Endodermal cell (in vitro differentiated cells): ENCODE results near the gene RREB1. TPM values are rescaled to one million over a fixed set of nuclear protein-coding genes. Genes with fewer than 3 reads are reported as not detected.

Experiments
- DNase-seq: peaks from one replicate; pipeline ENCODE4 v3.0.0-alpha.2; 2017
- H3K27ac ChIP-seq: 2 replicates; pipeline ENCODE4 v1.5.1; 2013; ENCODE audit warnings: mild to moderate bottlenecking, low read depth, low read length, moderate library complexity
- H3K27me3 ChIP-seq: 2 replicates; pipeline ENCODE4 v1.6.1; 2013; ENCODE audit warnings: mild to moderate bottlenecking, low read length, moderate library complexity; ENCODE audit not compliant: insufficient read depth, control insufficient read depth, poor library complexity, severe bottlenecking
- H3K36me3 ChIP-seq: 2 replicates; pipeline ENCODE4 v1.7.0; 2013; ENCODE audit warnings: mild to moderate bottlenecking, low read length, moderate library complexity; ENCODE audit not compliant: control insufficient read depth, insufficient read depth
- H3K4me1 ChIP-seq: one replicate; pipeline ENCODE4 v1.7.0; 2013; ENCODE audit warnings: low read length; ENCODE audit not compliant: control insufficient read depth, insufficient read depth
- H3K4me3 ChIP-seq: 2 replicates; pipeline ENCODE4 v1.5.1; 2013; ENCODE audit warnings: mild to moderate bottlenecking, low read length, moderate library complexity
- H3K9ac ChIP-seq: 2 replicates; pipeline ENCODE4 v1.6.1; 2013; ENCODE audit warnings: mild to moderate bottlenecking, low read length, moderate library complexity; ENCODE audit not compliant: poor library complexity, severe bottlenecking; ENCODE audit errors: extremely low read depth
- H3K9me3 ChIP-seq: 2 replicates; pipeline ENCODE4 v1.6.1; 2013; ENCODE audit warnings: mild to moderate bottlenecking, low read length, moderate library complexity; ENCODE audit not compliant: control insufficient read depth
- H3K27ac Mint-ChIP-seq: 2 replicates; pipeline ENCODE4 v1.8.0; 2020; ENCODE audit warnings: mixed read lengths
- H3K27me3 Mint-ChIP-seq: 2 replicates; pipeline ENCODE4 v1.8.0; 2021; ENCODE audit warnings: mild to moderate bottlenecking, mixed read lengths; ENCODE audit not compliant: insufficient read depth
- H3K36me3 Mint-ChIP-seq: 2 replicates; pipeline ENCODE4 v1.8.0; 2020; ENCODE audit warnings: low read depth, mixed read lengths
- H3K4me1 Mint-ChIP-seq: 2 replicates; pipeline ENCODE4 v1.8.0; 2020; ENCODE audit warnings: mixed read lengths
- H3K4me3 Mint-ChIP-seq: 2 replicates; pipeline ENCODE4 v1.8.0; 2020; ENCODE audit warnings: mild to moderate bottlenecking, moderate library complexity, mixed read lengths
- H3K9me3 Mint-ChIP-seq: 2 replicates; pipeline ENCODE4 v1.8.0; 2020; ENCODE audit warnings: mild to moderate bottlenecking, mixed read lengths
- WGBS, 2 experiments: methylation state at CpG; one replicate each; pipeline versions ENCODE4 v1.1.5 to v1.1.7; 2013; ENCODE audit warnings: missing lambda C conversion rate in 2 of 2, mixed read lengths in 1 of 2; ENCODE audit not compliant: insufficient coverage in 1 of 2, insufficient read length in 1 of 2; 5-methylcytosine and 5-hydroxymethylcytosine counted together
- total RNA-seq, 2 donors: library from RNA; stranded (reverse); fragmentation: NEBNext Ultra II Directional in 1 of 2; extraction: Animal tissue kit (Norgen Biotek cat#: 25700) in 1 of 2; gene quantifications; 2 replicates in 1 of 2; 3 replicates in 1 of 2; pipeline ENCODE4 v1.2.1, GENCODE V29; 2021
- TF ChIP-seq, protein P1 (sequence below): fragments of 200-600 bp; sonication (generic); conservative IDR thresholded peaks from 2 replicates; pipeline ENCODE4 v1.5.0; 2021; ENCODE audit warnings: antibody characterized with exemption, mild to moderate bottlenecking

The RREB1 gene
- total RNA-seq, 2 donors from 2014 or later = 51.2 to 64.3 TPM

DNA sequence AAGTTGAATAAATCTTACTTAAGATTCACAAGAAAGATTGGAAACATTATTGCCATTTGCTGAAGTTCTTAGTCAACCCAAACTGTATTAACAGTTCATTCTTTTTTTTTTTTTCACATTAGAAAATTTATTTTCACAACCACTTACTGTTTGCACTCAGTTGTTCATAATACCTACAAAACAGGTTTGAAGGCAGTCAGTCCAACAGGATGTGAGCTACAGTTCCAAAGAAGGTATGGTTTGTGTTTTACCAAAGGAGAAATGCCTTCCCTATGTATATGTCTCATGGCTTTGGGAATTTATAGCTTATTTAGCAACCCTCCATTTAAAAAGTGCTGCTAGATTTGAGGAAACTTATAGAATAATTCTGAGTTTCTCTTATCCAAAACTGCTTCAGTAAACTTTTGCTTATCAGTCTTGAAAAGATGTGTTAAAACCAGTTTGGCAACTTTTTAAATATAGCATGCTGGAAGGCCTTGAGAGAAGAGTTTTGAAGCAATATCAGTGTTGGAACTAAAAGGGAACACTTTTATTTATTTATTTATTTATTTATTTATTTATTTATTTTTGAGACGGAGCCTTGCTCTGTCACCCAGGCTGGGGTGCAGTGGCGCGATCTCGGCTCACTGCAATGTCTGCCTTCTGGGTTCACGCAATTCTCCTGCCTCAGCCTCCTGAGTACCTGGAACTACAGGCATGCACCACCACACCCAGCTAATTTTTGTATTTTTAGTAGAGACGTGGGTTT lies 46.8 kb upstream of the RREB1 start:
- no peaks in the 10 kb centered on the region for H3K9me3 ChIP-seq
- no peaks in the 10 kb centered on the region for H3K36me3 ChIP-seq
- no peaks in the 10 kb centered on the region for H3K9me3 Mint-ChIP-seq
- no peak overlapping the region for H3K4me3 ChIP-seq
- H3K9ac ChIP-seq = no peak overlapping the region
- DNase-seq = no peak
- 92 to 93% methylated on average over 6 of the region's 6 CpGs for WGBS, 2 experiments
- TF ChIP-seq, protein P1, sequence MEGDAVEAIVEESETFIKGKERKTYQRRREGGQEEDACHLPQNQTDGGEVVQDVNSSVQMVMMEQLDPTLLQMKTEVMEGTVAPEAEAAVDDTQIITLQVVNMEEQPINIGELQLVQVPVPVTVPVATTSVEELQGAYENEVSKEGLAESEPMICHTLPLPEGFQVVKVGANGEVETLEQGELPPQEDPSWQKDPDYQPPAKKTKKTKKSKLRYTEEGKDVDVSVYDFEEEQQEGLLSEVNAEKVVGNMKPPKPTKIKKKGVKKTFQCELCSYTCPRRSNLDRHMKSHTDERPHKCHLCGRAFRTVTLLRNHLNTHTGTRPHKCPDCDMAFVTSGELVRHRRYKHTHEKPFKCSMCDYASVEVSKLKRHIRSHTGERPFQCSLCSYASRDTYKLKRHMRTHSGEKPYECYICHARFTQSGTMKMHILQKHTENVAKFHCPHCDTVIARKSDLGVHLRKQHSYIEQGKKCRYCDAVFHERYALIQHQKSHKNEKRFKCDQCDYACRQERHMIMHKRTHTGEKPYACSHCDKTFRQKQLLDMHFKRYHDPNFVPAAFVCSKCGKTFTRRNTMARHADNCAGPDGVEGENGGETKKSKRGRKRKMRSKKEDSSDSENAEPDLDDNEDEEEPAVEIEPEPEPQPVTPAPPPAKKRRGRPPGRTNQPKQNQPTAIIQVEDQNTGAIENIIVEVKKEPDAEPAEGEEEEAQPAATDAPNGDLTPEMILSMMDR = no peak
- no peaks in the 10 kb centered on the region for H3K4me1 ChIP-seq
- no peak overlapping the region for H3K27ac ChIP-seq
- H3K4me1 Mint-ChIP-seq = no peaks in the 10 kb centered on the region
- no peak overlapping the region for H3K27ac Mint-ChIP-seq
- no peak overlapping the region for H3K4me3 Mint-ChIP-seq
- H3K27me3 Mint-ChIP-seq = peaks cover 2% of the 10 kb centered on the region
- H3K27me3 ChIP-seq = no peaks in the 10 kb centered on the region
- H3K36me3 Mint-ChIP-seq = no peaks in the 10 kb centered on the region

DNA sequence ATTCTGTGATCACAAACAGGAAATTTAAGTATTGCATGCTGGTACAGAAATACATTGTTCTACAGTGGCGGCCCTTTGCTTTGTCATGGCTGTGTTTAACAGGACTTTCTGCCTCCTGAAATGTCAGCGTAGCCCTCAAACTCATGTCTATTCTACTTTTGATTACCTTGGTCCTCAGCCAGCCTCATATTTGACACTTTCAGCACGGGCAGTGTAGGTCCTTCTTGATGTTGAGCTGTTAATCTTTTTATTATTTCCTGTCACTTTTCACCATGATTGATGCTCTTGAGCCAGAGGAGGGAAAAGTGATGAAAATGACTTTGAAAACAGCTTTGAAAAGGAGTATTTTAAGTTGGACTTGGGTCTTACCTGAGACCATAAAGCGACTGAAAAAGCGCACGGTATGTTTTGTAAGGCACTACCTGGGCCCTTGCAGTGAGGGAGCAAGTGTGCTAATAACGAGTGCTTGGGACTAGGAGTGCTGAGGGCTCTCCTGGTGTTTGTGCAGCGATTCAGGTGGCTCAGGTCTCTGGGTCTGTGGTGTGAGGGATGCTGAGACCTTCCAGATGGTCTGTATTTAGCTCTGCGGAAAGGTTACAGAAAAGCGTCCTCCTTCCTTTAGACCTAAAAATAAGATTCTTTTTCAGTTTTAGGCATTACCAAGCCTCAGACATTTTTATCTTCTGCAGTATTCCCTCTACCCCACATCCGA lies 45.2 kb upstream of the RREB1 start:
- Histone ChIP-seq H3K36me3 (no peaks in the 10 kb centered on the region), H3K4me3 (no peak overlapping the region), H3K27me3 (no peaks in the 10 kb centered on the region), H3K27ac (no peak overlapping the region), H3K9me3 (no peaks in the 10 kb centered on the region), H3K4me1 (no peaks in the 10 kb centered on the region), H3K9ac (no peak overlapping the region)
- WGBS, 2 experiments = 85 to 89% methylated on average over 8 to 11 of the region's 11 CpGs
- Mint-ChIP-seq H3K4me1 (no peaks in the 10 kb centered on the region), H3K27ac (no peak overlapping the region), H3K27me3 (peaks cover 2% of the 10 kb centered on the region), H3K36me3 (no peaks in the 10 kb centered on the region), H3K4me3 (no peak overlapping the region), H3K9me3 (no peaks in the 10 kb centered on the region)
- TF ChIP-seq, protein P1 = no peak
- no peak for DNase-seq

DNA sequence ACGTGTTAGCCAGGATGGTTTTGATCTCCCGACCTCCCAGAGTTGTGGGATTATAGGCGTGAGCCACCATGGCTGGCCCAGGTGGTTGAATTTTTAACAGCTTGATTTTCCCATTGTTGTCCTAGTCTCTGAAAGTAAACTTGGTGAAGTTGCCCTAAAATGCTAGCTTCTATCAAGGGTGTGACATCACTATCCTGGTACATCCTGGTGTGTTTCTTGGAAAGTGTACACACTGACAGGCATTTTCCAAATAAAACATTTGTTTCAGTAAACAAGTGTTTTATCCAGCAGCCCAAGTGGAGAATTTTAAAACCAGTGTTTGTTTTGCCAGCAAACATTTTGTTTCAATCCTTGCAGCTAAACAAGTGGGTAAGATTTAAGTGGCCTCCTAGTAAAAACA lies 40.5 kb upstream of the RREB1 start:
- Mint-ChIP-seq H3K4me3 (no peak overlapping the region), H3K4me1 (no peaks in the 10 kb centered on the region), H3K27ac (no peak overlapping the region), H3K36me3 (no peaks in the 10 kb centered on the region), H3K27me3 (no peaks in the 10 kb centered on the region), H3K9me3 (no peaks in the 10 kb centered on the region)
- H3K36me3 ChIP-seq = no peaks in the 10 kb centered on the region
- no peak overlapping the region for H3K4me3 ChIP-seq
- no peak for DNase-seq
- no peaks in the 10 kb centered on the region for H3K27me3 ChIP-seq
- no peaks in the 10 kb centered on the region for H3K9me3 ChIP-seq
- WGBS, 2 experiments = 82 to 91% methylated on average over 2 to 3 of the region's 3 CpGs
- TF ChIP-seq, protein P1 = no peak
- no peak overlapping the region for H3K9ac ChIP-seq
- no peak overlapping the region for H3K27ac ChIP-seq
- no peaks in the 10 kb centered on the region for H3K4me1 ChIP-seq
